Measurements from ENCODE around the gene FOXF1.

The FOXF1 gene

DNA sequence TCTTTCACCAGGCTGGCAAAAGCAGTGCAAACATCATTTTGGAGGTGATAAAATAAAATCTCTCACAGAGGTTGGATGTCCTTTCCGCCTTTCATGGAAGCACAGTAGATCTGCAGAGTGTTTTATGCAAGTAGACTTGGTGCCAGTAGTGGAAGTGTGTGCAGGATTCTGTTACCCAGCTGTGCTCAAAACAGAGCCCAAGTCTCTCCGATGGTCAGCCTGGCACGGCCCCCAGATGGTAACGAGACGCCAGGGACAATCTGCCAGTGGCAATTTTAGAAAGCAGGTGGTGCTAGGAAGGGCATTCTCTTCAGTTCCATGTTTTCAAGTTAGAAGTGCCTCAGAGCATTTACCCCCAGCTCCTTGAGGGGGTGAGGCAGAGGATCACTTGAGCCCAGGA lies 46.2 kb downstream of the FOXF1 start:
- no peak for DNase-seq (ENCODE audit: low read depth in 2 of 2)

DNA sequence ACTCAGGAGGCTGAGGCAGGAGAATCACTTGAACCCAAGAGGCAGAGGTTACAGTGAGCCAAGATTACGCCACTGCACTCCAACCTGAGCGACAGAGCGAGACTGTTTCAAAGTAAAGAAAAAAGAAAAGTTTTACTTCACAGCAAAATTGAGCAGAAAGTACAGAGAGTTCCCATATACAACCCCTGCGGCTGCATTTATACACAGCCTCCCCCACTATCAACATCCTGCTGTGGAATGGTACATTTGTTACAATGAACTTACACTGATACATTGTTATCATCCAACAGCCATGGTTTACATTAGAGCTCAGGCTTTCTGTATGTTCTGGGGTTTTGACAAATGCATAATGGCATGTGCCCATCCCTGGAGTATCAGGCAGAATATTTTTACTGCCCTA lies 47.3 kb downstream of the FOXF1 start:
- DNase-seq (ENCODE audit: low read depth in 2 of 2) = no peak

DNA sequence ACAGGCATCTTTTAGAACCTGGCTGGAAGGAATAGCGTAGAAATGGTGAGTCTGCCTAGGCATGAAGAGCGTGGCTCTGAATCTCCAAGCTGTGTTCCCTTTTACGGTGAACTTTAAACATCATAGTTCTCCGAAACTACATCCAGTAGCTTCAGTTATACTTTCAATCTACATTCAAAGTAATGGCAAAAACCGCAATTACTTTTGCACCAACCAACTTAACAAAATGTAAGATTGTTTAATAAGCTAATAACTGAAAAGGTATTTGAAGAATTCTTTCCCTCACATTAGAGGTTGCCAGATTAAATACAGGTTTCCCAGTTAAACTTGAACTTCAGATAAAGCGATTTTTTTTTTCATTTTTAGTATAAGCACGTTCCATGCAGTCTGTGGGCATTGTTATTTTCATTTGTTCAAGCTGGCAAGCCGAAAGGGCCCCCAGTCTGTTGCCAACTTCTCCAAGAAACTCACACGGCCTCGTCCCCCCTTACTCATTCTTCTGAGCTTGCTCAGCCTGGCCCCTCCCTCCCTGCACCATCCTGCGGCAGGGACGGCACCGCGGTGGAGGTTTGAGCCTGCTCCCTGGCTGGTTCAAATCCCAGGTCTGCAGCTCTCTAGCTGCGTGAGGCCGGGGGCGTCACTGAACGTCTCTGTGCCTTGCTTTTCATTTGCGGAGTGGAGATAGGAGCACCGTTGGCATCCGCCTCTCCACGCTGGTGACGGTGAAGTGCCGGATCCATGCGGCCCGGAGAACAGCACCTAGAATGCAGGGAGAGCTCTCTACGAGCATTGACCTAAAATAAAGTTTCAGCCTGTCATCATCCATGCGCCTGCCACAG lies 48.2 kb downstream of the FOXF1 start:
- DNase-seq (ENCODE audit: low read depth in 2 of 2) = no peak

DNA sequence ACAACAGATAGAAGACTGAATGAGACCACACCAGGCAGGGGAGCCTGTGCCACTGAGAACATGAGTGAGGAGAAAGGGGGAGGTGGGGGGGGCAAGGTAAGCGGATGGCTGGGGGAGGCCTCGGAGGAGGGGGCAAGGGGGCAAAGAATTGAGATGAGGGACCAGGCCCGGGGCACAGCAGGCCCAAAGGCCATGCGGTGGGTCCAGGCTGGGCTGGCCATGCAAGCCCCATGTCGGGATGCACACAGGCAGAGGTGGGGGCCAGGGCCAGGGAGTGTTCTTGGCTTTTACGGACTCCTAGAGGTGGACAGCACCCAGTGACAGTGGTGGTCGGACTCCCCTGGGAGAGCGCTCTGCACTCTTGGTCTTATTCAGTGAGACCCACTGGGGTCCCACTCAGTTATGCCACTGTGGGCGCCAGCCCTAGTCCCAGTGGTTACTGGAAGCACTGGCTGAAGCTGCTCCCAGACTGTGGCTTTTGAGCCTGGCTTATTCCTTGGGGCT lies 49.5 kb downstream of the FOXF1 start:
- DNase-seq (ENCODE audit: low read depth in 2 of 2) = no peak

DNA sequence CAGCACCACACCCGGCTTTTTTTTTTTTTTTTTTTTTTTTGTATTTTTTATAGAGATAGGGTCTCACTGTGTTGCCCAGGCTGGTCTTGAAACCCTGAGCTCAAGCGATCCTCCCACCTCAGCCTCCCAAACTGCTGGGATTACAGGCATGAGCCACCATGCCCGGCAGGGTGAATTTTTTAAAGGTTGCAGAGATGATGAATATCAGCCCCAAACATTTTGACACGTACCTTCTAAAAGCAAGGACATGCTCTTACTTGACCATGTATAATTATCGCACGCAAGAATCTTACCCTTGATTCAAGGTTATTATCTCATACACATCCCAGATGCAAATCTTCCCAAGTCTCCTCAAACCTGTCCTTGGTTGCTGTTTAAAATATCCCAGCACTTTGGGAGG lies 52.0 kb downstream of the FOXF1 start:
- no peak for DNase-seq (ENCODE audit: low read depth in 2 of 2)

DNA sequence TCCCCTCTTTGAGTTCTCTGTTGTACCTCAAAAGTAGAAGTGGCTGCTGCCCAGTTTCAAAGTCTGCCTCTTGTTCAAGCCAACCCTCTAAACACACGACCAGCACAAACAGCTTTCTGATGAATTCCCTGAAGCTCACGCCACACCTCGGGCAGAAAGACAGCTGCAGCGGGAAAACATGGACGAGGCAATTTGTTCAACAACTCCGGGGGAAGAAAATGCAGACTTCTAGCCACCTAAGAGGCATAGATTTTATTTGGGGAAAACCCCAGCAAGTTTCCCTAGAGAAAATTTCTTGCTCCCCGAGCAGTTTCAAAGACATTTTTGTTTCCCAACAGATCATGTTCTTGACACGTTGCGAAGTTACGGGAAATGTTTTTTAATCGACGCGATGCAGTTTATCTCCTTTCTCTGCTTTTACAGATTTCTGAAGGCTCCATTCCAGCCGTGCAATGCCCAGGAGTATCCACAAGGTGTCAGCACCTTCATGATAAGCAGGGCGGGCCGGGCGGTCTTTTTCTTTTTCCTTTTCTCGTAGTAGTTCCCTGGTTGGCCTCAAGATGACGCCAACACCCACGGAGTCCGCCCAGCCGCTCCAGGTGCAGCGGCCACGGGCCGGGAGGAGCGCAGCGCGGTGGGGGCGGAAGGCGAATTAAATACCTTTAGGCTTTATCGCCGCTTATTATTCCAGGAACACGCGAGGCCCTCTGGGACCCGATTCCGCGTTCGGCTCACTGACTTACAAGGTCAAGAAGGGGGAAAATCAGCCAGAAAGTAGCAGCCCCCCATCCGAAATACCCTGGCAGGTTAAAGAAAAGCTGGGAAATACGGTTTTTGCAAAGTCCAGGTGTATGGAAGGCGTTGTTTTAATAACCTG lies 53.4 kb downstream of the FOXF1 start:
- peak; percentile 80 to 85 for DNase-seq (ENCODE audit: low read depth in 2 of 2)

Measured in stimulated activated CD4-positive, alpha-beta T cell treated with anti-CD3 and anti-CD28 coated beads, Interleukin-15, amount 100 ng/mL, for 48 hours (primary cell).